Medulla oblongata (tissue), 1 donor: ENCODE results near the gene ERRFI1.

Source experiments
- DNase-seq: peaks from one replicate; pipeline ENCODE4 v3.0.0-alpha.2; 2015; ENCODE audit errors: extremely low spot score

Gene ERRFI1

GRCh38 chr1:8019229-8019620 is 6.9 kb downstream of the ERRFI1 start:
- DNase-seq = peak; percentile 37

- no peak for DNase-seq
Observed at GRCh38 chr1:8018492-8019228, 7.4 kb downstream of the ERRFI1 start.

DNA sequence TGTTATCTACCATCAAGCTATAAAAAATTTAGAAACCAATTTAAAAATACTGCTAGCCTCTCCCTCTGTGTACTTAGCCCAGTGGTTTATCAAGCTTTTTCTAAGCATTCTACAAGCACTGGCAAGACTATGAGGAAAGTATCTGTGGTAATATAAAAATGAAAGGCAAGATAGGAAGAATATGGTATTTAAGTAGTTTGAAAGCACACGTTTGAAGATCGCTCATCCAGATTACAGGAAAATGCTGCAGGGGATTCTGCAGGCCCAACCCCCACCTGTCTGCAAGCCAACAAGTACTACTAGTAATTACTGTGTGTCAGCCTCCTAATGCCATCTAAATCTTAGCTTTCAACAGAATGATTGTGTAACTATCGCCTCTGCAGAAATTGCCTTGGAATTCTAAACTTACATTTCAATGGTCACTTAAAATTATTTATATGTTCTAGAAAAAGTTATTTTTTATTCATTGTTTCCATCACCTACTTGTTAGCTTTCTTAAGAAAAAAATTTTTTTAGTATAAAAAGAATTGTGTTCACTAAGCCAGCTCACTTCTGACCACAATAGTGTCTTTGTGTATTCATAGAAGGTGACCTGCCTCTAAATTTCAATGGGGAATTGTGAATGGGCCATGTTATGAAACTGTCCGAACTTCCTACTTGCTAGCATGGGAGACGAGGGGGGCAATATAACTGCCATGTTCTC is 8.5 kb downstream of the ERRFI1 start:
- DNase-seq = peak; percentile 89

GRCh38 chr1:8016895-8017241 is 9.2 kb downstream of the ERRFI1 start:
- DNase-seq = no peak

GRCh38 chr1:8016210-8016894 is 9.8 kb downstream of the ERRFI1 start:
- DNase-seq = no peak

DNA sequence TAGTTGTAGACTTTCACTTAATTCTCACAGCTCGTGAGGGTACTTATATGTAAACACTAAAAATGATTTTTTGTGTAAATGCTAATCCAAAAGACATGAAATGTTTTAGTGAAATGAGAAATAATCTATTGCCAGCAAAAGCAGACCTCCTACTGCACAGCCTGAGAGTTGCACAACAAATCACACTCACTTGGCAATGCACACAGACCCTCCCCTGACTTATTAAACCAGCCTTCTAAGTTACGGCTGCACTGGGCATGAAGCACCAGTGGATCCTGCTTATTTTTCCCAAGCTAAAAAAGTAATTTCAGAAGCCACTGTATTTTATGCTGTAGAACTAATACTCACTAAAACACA is 10.3 kb downstream of the ERRFI1 start:
- peak; percentile 52 for DNase-seq

GRCh38 chr1:8015036-8015808 is 10.9 kb downstream of the ERRFI1 start:
- peak; percentile 94 for DNase-seq

GRCh38 chr1:8014381-8014988 is 11.6 kb downstream of the ERRFI1 start:
- DNase-seq = no peak

- DNase-seq = no peak
Observed at GRCh38 chr1:8013800-8014199, 12.3 kb downstream of the ERRFI1 start.

DNA sequence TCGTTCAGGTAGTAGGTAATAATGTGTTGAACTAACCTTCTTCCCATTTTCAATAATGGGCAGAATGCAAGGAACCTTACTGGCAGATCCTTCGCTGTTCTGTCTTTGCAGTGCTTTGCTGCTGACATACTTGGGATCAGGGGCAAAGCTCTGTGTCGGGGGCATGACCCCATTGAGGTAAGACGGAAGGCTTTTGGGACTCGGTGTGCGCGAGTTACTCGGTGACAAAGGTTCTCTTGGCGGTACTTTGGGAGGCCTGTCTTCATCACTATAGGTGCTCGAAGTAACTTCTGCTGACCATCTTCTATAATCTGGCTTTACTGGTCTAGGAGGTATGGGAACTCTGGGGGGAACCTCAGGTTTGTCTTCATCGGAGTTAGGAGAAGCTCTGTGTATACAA is 12.7 kb downstream of the ERRFI1 start:
- DNase-seq = no peak

- no peak for DNase-seq
Observed at GRCh38 chr1:8012955-8013354, 13.2 kb downstream of the ERRFI1 start.

DNA sequence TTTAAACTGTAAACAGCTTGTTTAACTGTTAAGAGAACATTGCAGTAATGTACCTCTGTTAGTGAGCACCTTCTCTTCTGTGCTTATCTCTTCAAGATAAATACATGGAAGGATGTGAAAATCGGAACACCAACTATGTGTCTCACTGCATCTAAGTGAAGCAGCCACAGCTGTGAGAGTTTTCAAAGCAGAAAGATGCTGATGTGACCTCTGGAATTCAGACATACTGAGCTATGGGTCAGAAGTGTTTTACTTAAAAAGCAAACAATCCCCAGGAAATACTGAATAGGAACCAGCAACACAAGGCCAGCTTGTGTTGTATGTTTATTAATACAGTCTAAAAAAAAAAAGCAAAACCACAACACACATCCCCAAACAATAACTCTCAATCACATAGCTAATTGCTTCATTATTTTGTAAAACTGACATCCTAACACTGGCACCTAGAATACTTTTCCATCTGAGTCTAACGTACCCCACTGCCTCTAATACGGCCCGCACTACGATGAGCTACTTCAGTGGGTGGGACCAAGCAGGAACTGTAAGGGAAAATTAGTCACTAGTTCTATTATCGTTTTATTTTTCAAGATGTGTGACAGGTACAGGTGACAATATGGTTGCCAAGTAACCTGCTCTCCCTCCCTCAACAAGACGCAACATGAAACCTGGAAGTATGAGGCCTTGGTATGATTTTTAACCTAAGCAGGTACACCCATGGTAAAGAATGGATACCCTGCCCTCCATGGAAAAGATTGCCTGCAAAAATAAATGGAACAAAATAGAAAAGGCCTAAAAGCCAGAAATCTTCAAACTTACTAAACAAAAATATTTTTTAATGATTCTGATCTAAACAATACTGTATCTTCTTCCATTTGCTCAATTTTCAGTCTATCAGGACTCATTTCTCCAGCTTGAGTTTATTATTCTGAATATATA is 13.9 kb downstream of the ERRFI1 start:
- no peak for DNase-seq

DNA sequence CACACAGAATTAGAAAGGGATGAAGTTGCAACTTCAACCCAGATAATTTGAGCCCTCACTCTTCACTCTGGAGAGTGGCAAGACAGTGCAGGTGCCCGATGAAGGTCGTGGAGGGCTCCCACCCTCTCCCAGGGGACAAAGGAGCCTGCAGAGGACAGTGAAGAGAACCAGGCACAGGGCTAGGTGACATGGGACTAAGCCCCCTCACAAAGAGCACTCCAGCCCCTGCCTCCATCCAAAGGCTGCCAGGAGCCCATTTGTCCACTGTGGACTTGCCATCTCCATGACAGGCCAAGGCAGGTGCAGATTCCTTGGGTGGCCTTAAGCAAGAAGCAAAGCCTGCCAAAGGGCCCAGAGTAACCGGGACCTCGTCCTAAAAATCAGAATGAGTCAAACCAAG is 15.1 kb downstream of the ERRFI1 start:
- DNase-seq = no peak

GRCh38 chr1:8010080-8010664 is 15.9 kb downstream of the ERRFI1 start:
- DNase-seq = no peak

- no peak for DNase-seq
Observed at GRCh38 chr1:8009043-8010002, 16.8 kb downstream of the ERRFI1 start.

GRCh38 chr1:8006037-8006963 is 19.8 kb downstream of the ERRFI1 start:
- no peak for DNase-seq

GRCh38 chr1:8004803-8005573 is 21.1 kb downstream of the ERRFI1 start:
- DNase-seq = peak; percentile 64
